ENCODE measurements around the gene ZNF253.

DNA sequence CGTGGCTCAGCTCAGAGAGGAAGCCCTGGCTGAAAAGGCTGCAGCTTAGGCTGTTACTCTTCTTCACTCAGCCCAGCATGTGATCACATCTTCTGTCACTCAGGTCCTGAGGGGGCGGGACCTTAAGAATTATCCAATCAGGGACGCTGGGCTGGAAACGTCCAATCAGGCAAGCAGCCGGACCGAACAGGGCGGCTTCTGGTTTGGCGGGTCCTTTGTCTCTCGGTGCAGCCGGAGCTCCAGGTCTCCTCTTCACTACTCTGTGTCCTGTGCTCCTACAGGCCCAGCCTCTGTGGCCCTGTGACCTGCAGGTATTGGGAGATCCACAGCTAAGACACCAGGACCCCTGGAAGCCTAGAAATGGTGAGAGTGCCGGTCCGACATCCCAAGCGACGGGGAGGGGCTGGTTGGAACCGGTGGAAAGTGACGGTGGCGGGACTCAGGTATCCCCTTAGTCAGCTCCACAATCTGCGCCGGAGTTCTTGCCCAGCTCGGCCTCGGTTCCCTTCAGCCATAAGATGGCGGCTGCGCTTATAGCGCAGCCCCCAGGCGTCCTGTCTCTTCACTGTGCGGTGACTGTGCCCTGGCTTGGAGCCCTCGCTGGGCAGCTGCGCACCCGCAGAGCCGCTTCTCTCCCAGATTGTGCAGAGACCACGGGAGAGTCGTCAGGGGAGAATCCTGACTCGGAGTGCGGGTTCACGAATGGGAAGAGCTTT is 35.2 kb downstream of the ZNF253 start, which contains the start of gene ZNF93:
- TF ChIP-seq POLR2AphosphoS5 (IDR thresholded peaks at IDR 0.05), result peak; percentile 50 to 73
- TF ChIP-seq CTCF (IDR thresholded peaks at IDR 0.05), result no peak
- TF ChIP-seq POLR2A (IDR thresholded peaks at IDR 0.05), result peak in 3 of 4 donors; percentile 19 to 59 (median 57)
- no peak for TF ChIP-seq EP300 (IDR thresholded peaks at IDR 0.05)

All from upper lobe of left lung (tissue), 4 donors.